Body of pancreas (tissue), 4 donors: Measurements from ENCODE around the gene ADIPOR2.

Experiments
- CTCF ChIP-seq, 7 experiments: fragments of 450-650 bp in 4 of 7; fragments of 200-600 bp in 3 of 7; sonication (generic) in 3 of 7; IDR thresholded peaks; one replicate each; pipeline ENCODE4 v1.5.1; 2016 to 2019; ENCODE audit warnings: antibody characterized with exemption in 7 of 7
- POLR2A ChIP-seq, 3 donors: fragments of 450-650 bp; IDR thresholded peaks; one replicate each; pipeline ENCODE4 v1.6.1; 2016; ENCODE audit warnings: antibody characterized with exemption in 3 of 3, mild to moderate bottlenecking in 2 of 3

- TF ChIP-seq CTCF (IDR thresholded peaks at IDR 0.05) (no peak), POLR2A (IDR thresholded peaks at IDR 0.05) (no peak)
Observed at GRCh38 chr12:1822699-1823098, 131.8 kb downstream of the ADIPOR2 start.
